ENCODE measurements around the gene C11orf98. TPM values are rescaled to one million over a fixed set of nuclear protein-coding genes. Genes with fewer than 3 reads are reported as not detected.

The C11orf98 gene
- 100 to 1,000 TPM; 107 to 110 TPM for total RNA-seq

DNA sequence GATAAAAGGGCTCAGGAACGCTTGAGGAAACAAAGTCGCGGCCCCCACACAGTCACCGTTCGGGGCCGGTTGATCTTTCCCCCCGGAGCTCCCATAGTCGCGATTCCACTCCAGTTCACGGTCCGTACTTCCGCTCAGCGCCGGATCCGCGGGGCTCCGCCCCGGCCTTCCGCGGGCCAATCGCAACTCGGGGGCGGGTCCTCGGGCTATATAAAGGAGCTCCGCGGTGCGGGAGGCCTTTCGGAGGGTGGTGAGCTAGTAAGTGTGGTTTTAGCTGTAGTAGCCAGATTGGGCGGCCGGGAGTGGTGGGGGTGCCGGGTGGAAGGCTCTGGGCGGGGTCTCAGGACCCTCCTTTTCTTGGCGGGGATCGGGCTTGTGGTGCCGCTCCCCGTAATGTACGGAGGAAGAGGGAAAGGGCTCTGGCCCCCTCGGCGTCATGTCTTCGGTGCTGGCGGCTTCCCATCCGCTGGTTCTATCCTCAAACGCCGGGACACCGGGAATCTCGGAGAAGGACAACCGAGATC lies at the start of gene C11orf98, which contains the start of gene CSKMT:
TSS of gene C11orf98 (minus strand) at position 136 of the 524 bp plus-strand sequence. CDS start at position 95, 41 bp downstream.
TSS of gene CSKMT (plus strand) at position 238 of the 524 bp plus-strand sequence. CDS start 568 bp downstream, outside the sequence.
- peak within 1 kb of the TSS; percentile 97 for H3K27ac Mint-ChIP-seq
- H3K27me3 Mint-ChIP-seq, result no peaks in the 10 kb centered on the region
- H3K9me3 Mint-ChIP-seq, result no peaks in the 10 kb centered on the region
- peaks cover 40% of the 10 kb centered on the region for H3K4me1 Mint-ChIP-seq (ENCODE audit: low read depth)
- peaks cover 38% of the 10 kb centered on the region for H3K36me3 Mint-ChIP-seq
- CTCF ChIA-PET, result interaction anchor here (0.6 to 2.5 kb wide), 21 partner anchors 8 to 270 kb away, joined by 3 to 19 read pairs (median 5); partner anchors contain the start of genes B3GAT3, EML3, HNRNPUL2 and INTS5
- peak; percentile 97 for DNase-seq
- H3K4me3 Mint-ChIP-seq, result peak within 1 kb of the TSS; percentile 98
- intact Hi-C loops (cut with micrococcal nuclease), result loop anchor here (1.0 to 2.0 kb wide), 7 partner anchors 12 to 168 kb away; partner anchors contain the start of genes EML3, INTS5, MTA2 and ROM1
- POLR2A ChIA-PET, result interaction anchor here (0.8 to 5.4 kb wide), 34 partner anchors 8 to 241 kb away, joined by 3 to 71 read pairs (median 8); partner anchors contain the start of genes B3GAT3, EEF1G, EML3 and GANAB

DNA sequence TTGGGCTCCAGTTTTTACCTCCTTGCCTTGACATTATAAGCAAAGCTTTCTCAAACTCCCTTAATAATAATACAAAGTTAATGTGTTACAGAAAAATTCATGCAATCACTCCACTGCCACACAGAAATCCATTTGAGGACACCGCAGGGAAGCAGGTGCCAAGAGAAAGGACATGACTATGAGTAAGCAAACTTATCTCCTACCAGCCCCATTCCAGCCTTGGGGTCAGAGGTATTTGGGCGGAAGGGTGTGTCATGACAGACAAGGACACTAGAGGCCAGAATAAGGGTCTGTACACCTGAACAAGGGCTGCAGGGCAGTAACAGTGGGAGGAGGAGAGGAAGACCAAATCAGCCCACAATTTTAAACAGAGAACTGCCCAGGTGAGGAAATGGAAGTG lies 48.3 kb upstream of the C11orf98 start:
- no peak for DNase-seq
- Mint-ChIP-seq H3K36me3 (peaks cover 65% of the 10 kb centered on the region), H3K27ac (peak overlapping the region; percentile 87), H3K27me3 (no peaks in the 10 kb centered on the region), H3K4me3 (no peak overlapping the region), H3K9me3 (no peaks in the 10 kb centered on the region), H3K4me1 (ENCODE audit: low read depth) (peaks cover 65% of the 10 kb centered on the region)
- POLR2A ChIA-PET, result interaction anchor here (1.0 kb wide), 1 partner anchor 119 kb away, joined by 3 read pairs; the partner anchor contains the start of gene STX5
- intact Hi-C loops (cut with micrococcal nuclease), result no loop called here
- CTCF ChIA-PET, result interaction anchor here (1.0 to 1.2 kb wide), 4 partner anchors 12 to 145 kb away, joined by 3 to 4 read pairs (median 3); partner anchors contain the start of gene POLR2G

DNA sequence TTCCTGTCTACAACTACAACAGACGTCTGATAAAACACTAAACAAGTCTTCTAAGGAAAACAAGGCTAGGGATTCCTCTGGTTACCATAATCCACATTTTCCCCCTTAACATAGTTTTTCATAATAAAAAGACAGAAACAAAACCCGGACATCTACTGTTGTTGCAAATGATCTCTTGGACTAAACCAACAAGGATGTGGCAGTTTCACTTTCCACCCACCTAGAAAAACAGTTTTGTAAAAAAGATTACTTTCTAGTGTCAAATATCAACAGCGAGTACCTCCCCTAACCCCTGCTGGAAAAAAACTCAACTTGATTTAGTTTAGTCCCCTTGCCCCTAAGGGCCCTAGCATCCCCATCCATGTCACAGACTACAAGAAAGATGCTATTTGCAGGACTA lies 47.9 kb upstream of the C11orf98 start:
- Mint-ChIP-seq H3K27ac (peak overlapping the region; percentile 87), H3K27me3 (no peaks in the 10 kb centered on the region), H3K36me3 (peaks cover 61% of the 10 kb centered on the region), H3K9me3 (no peaks in the 10 kb centered on the region), H3K4me3 (no peak overlapping the region), H3K4me1 (ENCODE audit: low read depth) (peaks cover 66% of the 10 kb centered on the region)
- ChIA-PET CTCF (interaction anchor here (0.8 to 1.2 kb wide), 5 partner anchors 12 to 145 kb away, joined by 3 to 4 read pairs (median 3); partner anchors contain the start of genes HNRNPUL2 and POLR2G), POLR2A (interaction anchor here (0.8 kb wide), 1 partner anchor 17 kb away, joined by 3 read pairs; no protein-coding TSS in a partner anchor)
- intact Hi-C loops (cut with micrococcal nuclease), result no loop called here
- DNase-seq, result no peak

DNA sequence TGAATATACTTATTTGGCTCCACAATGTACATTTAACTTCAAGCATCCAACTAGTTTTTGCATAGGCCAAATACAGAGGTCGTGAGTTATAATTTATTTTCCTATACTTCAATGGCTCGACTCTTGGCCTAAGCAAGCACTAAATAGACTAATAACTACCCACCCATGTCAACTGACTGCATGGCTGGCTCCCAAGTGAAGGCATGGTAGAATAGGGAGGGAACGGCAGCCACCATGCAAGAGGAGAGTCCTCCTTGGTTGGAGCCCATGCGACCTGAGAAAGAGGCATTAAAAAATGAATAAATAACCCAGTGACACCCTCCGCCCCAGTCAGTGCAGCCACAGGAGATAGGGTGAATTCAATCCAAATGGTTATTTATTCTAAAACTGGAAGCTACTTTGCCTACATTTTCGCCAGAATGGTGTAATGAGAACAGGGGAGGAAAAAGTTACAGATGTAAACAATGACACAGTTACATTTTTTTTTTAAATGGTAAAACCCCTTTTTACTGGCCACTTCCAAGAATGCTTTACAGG lies 47.3 kb upstream of the C11orf98 start:
- ChIA-PET CTCF (interaction anchor here (0.7 to 1.4 kb wide), 5 partner anchors 12 to 149 kb away, joined by 3 to 4 read pairs (median 3); partner anchors contain the start of genes HNRNPUL2 and POLR2G), POLR2A (interaction anchor here (0.6 to 0.8 kb wide), 2 partner anchors 18 to 23 kb away, joined by 3 read pairs; no protein-coding TSS in a partner anchor)
- Mint-ChIP-seq H3K4me3 (no peak overlapping the region), H3K36me3 (peaks cover 57% of the 10 kb centered on the region), H3K4me1 (ENCODE audit: low read depth) (peaks cover 68% of the 10 kb centered on the region), H3K9me3 (no peaks in the 10 kb centered on the region), H3K27me3 (no peaks in the 10 kb centered on the region), H3K27ac (peak overlapping the region; percentile 87)
- intact Hi-C loops (cut with micrococcal nuclease), result no loop called here
- DNase-seq, result no peak

DNA sequence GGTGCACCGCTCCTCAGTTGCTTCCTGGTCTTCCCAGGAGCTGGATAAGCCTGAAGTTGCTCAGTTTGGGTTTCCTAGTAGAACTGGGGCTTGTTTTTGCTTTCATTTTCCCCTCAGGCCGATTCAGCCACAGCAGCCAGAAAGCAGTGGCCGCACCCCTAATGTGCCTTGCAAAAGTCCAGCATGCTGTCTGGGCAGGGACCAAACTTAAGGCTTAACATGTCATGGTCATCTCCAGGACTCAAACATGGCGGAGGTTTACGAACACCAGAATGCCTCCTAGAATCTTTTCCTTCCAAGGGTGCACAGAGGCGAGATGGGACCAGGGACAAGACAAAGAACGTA lies 45.0 kb upstream of the C11orf98 start:
- ChIA-PET CTCF (interaction anchor here (1.7 to 2.5 kb wide), 4 partner anchors 17 to 286 kb away, joined by 4 to 9 read pairs (median 6); partner anchors contain the start of genes HNRNPUL2 and TUT1), POLR2A (interaction anchor here (1.0 to 5.4 kb wide), 12 partner anchors 16 to 145 kb away, joined by 3 to 29 read pairs (median 10); partner anchors contain the start of genes B3GAT3, C11orf98, CSKMT and GANAB)
- Mint-ChIP-seq H3K27ac (peak overlapping the region; percentile 95), H3K27me3 (no peaks in the 10 kb centered on the region), H3K9me3 (no peaks in the 10 kb centered on the region), H3K4me3 (peak overlapping the region; percentile 86), H3K36me3 (peaks cover 39% of the 10 kb centered on the region), H3K4me1 (ENCODE audit: low read depth) (peaks cover 73% of the 10 kb centered on the region)
- intact Hi-C loops (cut with micrococcal nuclease), result no loop called here
- peak; percentile 34 for DNase-seq

DNA sequence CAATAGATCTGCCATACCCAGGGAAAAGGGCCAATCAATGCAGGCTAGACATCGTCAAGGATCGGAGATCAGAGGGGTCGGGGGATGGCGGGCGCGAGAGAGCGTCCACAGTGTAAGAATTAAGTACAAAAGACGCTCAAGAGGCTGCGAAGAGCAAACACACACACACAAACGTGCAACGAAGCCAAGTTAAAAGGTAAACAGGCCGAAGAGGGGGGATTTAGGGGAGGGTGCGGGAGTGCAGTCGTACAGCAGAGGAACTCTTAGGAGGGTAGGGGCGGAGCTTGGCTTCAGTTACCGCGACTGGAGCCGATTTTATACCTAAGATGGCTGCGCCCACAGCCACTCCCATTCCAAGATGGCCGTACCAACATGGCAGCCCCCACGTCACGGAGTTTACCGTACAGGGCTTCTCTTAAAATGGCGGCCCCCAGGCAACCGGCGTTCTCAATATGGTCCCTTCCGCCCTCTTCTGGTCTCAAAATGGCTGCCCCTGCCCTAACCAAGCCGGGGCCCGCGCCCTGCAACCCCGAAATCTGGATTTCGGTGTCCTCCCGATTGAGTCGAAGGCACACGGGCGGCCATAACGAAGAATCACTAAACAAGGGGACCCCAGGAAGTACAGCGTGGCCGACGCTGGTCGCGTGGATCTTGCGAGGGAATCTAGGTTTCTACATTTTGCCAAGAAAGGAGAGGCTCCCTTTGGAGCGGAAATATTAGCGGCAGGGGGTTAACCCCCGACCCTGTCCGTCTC lies 44.4 kb upstream of the C11orf98 start:
- H3K9me3 Mint-ChIP-seq, result no peaks in the 10 kb centered on the region
- intact Hi-C loops (cut with micrococcal nuclease), result loop anchor here (1.0 to 5.0 kb wide), 11 partner anchors 18 to 172 kb away; partner anchors contain the start of genes C11orf98, CSKMT, HNRNPUL2 and MTA2
- no peaks in the 10 kb centered on the region for H3K27me3 Mint-ChIP-seq
- peak; percentile 98 for DNase-seq
- peaks cover 69% of the 10 kb centered on the region for H3K4me1 Mint-ChIP-seq (ENCODE audit: low read depth)
- H3K36me3 Mint-ChIP-seq, result peaks cover 37% of the 10 kb centered on the region
- H3K27ac Mint-ChIP-seq, result peak overlapping the region; percentile 95
- H3K4me3 Mint-ChIP-seq, result peak overlapping the region; percentile 86
- POLR2A ChIA-PET, result interaction anchor here (0.6 to 5.4 kb wide), 17 partner anchors 16 to 285 kb away, joined by 3 to 29 read pairs (median 5); partner anchors contain the start of genes B3GAT3, C11orf98, CSKMT and GANAB
- CTCF ChIA-PET, result interaction anchor here (0.7 to 2.5 kb wide), 5 partner anchors 16 to 285 kb away, joined by 3 to 9 read pairs (median 5); partner anchors contain the start of genes HNRNPUL2 and TUT1

DNA sequence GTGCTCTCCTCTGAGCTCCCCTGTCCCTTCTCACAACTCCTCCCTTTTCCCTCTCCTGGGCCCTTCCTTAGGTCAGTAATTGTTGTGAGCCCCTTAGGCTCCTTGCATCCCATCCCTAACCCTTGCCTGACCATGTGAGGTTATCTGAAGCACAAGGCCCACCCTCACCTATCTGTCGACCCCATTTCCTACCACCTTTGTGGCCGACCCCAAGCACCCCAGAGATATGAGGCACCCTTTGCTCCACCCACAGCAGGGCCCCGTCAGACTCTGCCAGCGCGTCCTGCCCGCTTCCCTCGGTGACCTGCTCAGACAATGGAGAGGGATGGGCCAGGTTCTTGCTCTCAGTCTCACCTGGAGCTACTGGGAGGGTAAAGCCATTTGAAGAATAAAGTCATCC lies 43.8 kb upstream of the C11orf98 start:
- CTCF ChIA-PET, result interaction anchor here (0.7 to 2.5 kb wide), 5 partner anchors 15 to 284 kb away, joined by 3 to 9 read pairs (median 5); partner anchors contain the start of genes HNRNPUL2 and TUT1
- Mint-ChIP-seq H3K27me3 (no peaks in the 10 kb centered on the region), H3K36me3 (peaks cover 37% of the 10 kb centered on the region), H3K27ac (peak overlapping the region; percentile 95), H3K4me1 (ENCODE audit: low read depth) (peaks cover 63% of the 10 kb centered on the region), H3K4me3 (peak overlapping the region; percentile 86), H3K9me3 (no peaks in the 10 kb centered on the region)
- POLR2A ChIA-PET, result interaction anchor here (0.6 to 5.4 kb wide), 17 partner anchors 19 to 284 kb away, joined by 3 to 29 read pairs (median 5); partner anchors contain the start of genes B3GAT3, C11orf98, CSKMT and GANAB
- DNase-seq, result peak; percentile 63
- intact Hi-C loops (cut with micrococcal nuclease), result loop anchor here (1.0 to 5.0 kb wide), 11 partner anchors 19 to 173 kb away; partner anchors contain the start of genes C11orf98, CSKMT, HNRNPUL2 and MTA2

DNA sequence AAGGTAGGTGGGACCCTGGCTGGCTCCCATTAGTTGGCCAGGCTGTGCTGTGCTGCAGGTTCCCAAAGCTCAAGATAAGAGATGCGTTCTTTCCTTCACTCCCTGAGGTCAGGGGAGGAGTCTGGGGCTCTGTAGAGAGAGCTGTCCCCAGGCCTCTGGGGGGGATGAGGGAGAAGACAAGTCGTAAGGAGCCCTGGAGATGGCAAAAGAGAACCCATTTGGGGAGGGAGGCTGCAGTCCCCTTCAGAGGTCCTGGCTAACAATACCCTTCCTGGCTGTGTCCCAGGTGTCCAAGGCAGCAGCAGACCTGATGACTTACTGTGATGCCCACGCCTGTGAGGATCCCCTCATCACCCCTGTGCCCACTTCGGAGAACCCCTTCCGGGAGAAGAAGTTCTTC lies 43.4 kb upstream of the C11orf98 start:
- ChIA-PET CTCF (interaction anchor here (0.7 to 2.5 kb wide), 5 partner anchors 15 to 284 kb away, joined by 3 to 9 read pairs (median 5); partner anchors contain the start of genes HNRNPUL2 and TUT1), POLR2A (interaction anchor here (0.7 to 5.4 kb wide), 13 partner anchors 19 to 284 kb away, joined by 3 to 29 read pairs (median 8); partner anchors contain the start of genes C11orf98, CSKMT, GANAB and HNRNPUL2)
- H3K36me3 Mint-ChIP-seq, result peaks cover 33% of the 10 kb centered on the region
- H3K9me3 Mint-ChIP-seq, result no peaks in the 10 kb centered on the region
- peak overlapping the region; percentile 86 for H3K4me3 Mint-ChIP-seq
- no peak for DNase-seq
- peaks cover 58% of the 10 kb centered on the region for H3K4me1 Mint-ChIP-seq (ENCODE audit: low read depth)
- intact Hi-C loops (cut with micrococcal nuclease), result loop anchor here (2.0 to 5.0 kb wide), 4 partner anchors 44 to 116 kb away; partner anchors contain the start of genes C11orf98, CSKMT, POLR2G and TUT1
- H3K27ac Mint-ChIP-seq, result peak overlapping the region; percentile 95
- no peaks in the 10 kb centered on the region for H3K27me3 Mint-ChIP-seq

DNA sequence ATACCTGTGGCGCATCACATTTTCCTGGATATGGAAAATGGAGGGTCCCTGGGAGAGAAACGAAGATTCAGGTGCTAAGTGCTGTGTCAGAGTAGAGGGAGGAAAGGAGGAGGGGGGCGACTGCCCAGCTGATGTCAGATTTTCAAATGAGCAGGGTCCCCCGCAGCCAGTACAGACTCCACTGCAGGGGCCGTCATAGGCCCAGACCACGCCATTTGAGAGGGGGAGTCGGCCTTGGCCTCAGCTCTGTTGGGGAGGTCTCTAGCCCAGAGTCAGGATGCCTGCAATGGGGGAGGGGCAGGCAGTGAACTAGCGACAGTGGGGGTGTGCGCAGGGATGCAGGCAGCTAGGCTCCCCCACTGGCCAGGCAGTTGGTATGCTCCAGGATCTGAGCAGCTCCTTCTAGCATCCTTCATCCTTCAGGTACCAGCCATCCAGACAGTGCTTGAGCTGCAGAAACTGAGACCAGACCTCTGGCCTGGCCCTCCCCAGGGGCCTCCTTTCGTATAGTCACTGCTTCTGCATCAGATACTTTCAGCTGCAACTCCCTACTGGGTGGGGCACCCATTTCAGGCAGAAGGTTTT lies 42.4 kb upstream of the C11orf98 start, which contains the start of the genes BSCL2 and GNG3:
TSS of gene BSCL2 (minus strand) at position 148 of the 585 bp plus-strand sequence. CDS start 229 bp downstream, outside the sequence.
TSS of gene GNG3 (plus strand) at position 400 of the 585 bp plus-strand sequence. CDS start 620 bp downstream, outside the sequence.
- ChIA-PET CTCF (interaction anchor here (1.1 to 2.0 kb wide), 2 partner anchors 13 to 115 kb away, joined by 3 to 8 read pairs; no protein-coding TSS in a partner anchor), POLR2A (interaction anchor here (0.7 to 5.4 kb wide), 6 partner anchors 20 to 133 kb away, joined by 3 to 29 read pairs (median 13); partner anchors contain the start of genes C11orf98, CSKMT, HNRNPUL2 and LBHD1)
- Mint-ChIP-seq H3K27ac (peak within 1 kb of the TSS; percentile 95), H3K36me3 (peaks cover 27% of the 10 kb centered on the region), H3K9me3 (no peaks in the 10 kb centered on the region), H3K4me3 (peak within 1 kb of the TSS; percentile 86), H3K27me3 (no peaks in the 10 kb centered on the region), H3K4me1 (ENCODE audit: low read depth) (peaks cover 51% of the 10 kb centered on the region)
- intact Hi-C loops (cut with micrococcal nuclease), result loop anchor here (5.0 kb wide), 2 partner anchors 45 to 115 kb away; partner anchors contain the start of genes TUT1 and ZBTB3
- no peak for DNase-seq

DNA sequence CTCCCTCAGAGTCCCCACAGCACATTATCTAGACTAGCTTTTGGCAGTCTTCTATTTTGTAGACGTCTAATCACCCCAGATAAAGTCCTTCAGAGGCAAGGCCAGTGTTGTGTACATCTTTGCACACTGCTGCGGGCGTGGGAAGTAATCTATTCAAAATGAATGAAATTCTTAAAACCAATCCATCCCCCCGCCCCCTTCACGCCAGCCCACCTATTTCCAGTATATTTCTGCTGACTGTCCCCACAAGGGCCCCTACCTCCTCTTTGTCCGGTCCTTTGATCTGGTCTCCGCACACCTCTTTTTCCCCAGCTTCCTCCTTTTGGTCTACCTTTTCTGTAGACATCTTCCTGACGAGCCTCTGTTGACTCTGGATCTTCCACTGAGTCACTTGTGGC lies 41.8 kb upstream of the C11orf98 start:
- no peak for DNase-seq
- no peak overlapping the region for H3K27ac Mint-ChIP-seq
- H3K4me3 Mint-ChIP-seq, result peak overlapping the region; percentile 32
- no peaks in the 10 kb centered on the region for H3K27me3 Mint-ChIP-seq
- H3K36me3 Mint-ChIP-seq, result peaks cover 28% of the 10 kb centered on the region
- POLR2A ChIA-PET, result interaction anchor here (1.0 to 5.4 kb wide), 5 partner anchors 35 to 134 kb away, joined by 5 to 29 read pairs (median 8); partner anchors contain the start of genes C11orf98, CSKMT, INTS5 and LBHD1
- no peaks in the 10 kb centered on the region for H3K9me3 Mint-ChIP-seq
- intact Hi-C loops (cut with micrococcal nuclease), result loop anchor here (5.0 kb wide), 2 partner anchors 45 to 115 kb away; partner anchors contain the start of genes TUT1 and ZBTB3
- peaks cover 50% of the 10 kb centered on the region for H3K4me1 Mint-ChIP-seq (ENCODE audit: low read depth)
- CTCF ChIA-PET, result interaction anchor here (1.1 to 2.0 kb wide), 3 partner anchors 12 to 282 kb away, joined by 3 to 8 read pairs (median 6); no protein-coding TSS in a partner anchor
